Endothelial cell of umbilical vein (primary cell): Measurements from ENCODE around the gene EXOC6B. TPM values are rescaled to one million over a fixed set of nuclear protein-coding genes. Genes with fewer than 3 reads are reported as not detected.

Source experiments
- BruUV-seq: library from RNA; stranded (reverse); fragments of 400-500 nt; replicated peaks from 2 replicates; lab custom pipeline; 2021; lab: Mats Ljungman, UMichigan
- CTCF ChIA-PET: fragments of 300-600, 350-600 bp; sonication (Branson Sonifier 250); formaldehyde crosslinking; loops from one replicate; lab custom pipeline; 2021; ENCODE audit warnings: antibody characterized with exemption, inconsistent platforms; lab: Charles Lee
- POLR2A ChIA-PET: fragments of 300-600, 350-600 bp; sonication (Branson Sonifier 250); formaldehyde crosslinking; loops from one replicate; lab custom pipeline; 2021; ENCODE audit warnings: antibody characterized with exemption, inconsistent platforms; lab: Charles Lee
- DNase-seq: peaks from one replicate; pipeline ENCODE4 v3.0.0-alpha.2; 2011; ENCODE audit warnings: low read depth, low spot score
- FAIRE-seq: peaks from 2 replicates; lab custom pipeline; 2011; peaks lifted over from hg19 to GRCh38; lab: Jason Lieb, UNC
- H2AFZ ChIP-seq: 2 replicates; pipeline ENCODE4 v1.6.0; 2012; ENCODE audit warnings: low read depth, low read length, control low read depth, inconsistent platforms
- H3K27ac ChIP-seq: 2 replicates; pipeline ENCODE4 v1.5.1; 2011; ENCODE audit warnings: low read depth, mild to moderate bottlenecking, control low read depth, low read length, moderate library complexity; ENCODE audit not compliant: insufficient read depth
- H3K27me3 ChIP-seq, 2 experiments: 2 replicates each; pipeline versions ENCODE4 v1.6.0 to v1.6.1; 2011; ENCODE audit warnings: low read length in 2 of 2, mixed read lengths in 1 of 2; ENCODE audit not compliant: control insufficient read depth in 2 of 2, insufficient read depth in 2 of 2
- H3K36me3 ChIP-seq, 2 experiments: 2 replicates in 1 of 2; 3 replicates in 1 of 2; pipeline ENCODE4 v1.5.1; 2011; ENCODE audit warnings: low read length in 2 of 2, mild to moderate bottlenecking in 1 of 2, moderate library complexity in 1 of 2; ENCODE audit not compliant: control insufficient read depth in 2 of 2, insufficient read depth in 2 of 2; ENCODE audit errors: extremely low read depth in 1 of 2
- H3K4me1 ChIP-seq: 3 replicates; pipeline ENCODE4 v1.5.1; 2011; ENCODE audit warnings: mild to moderate bottlenecking, low read length; ENCODE audit not compliant: control insufficient read depth, insufficient read depth; ENCODE audit errors: extremely low read depth
- H3K4me2 ChIP-seq: 2 replicates; pipeline ENCODE4 v1.6.1; 2011; ENCODE audit warnings: low read length, control low read depth, mixed read lengths; ENCODE audit not compliant: insufficient read depth
- H3K4me3 ChIP-seq, 3 experiments: fragments of 200-600 bp in 1 of 3; sonication (generic), shearing (Covaris generic) in 1 of 3; replicated peaks in 1 of 3; 2 replicates each; pipeline ENCODE4 v1.5.1; 2011 to 2016; ENCODE audit warnings: control low read depth in 3 of 3, low read length in 3 of 3, mild to moderate bottlenecking in 2 of 3, inconsistent platforms in 1 of 3, low read depth in 1 of 3, moderate library complexity in 1 of 3; ENCODE audit not compliant: insufficient read depth in 1 of 3
- H3K79me2 ChIP-seq: 2 replicates; pipeline ENCODE4 v1.6.0; 2012; ENCODE audit warnings: low read length, inconsistent platforms; ENCODE audit not compliant: control insufficient read depth, insufficient read depth
- H3K9ac ChIP-seq: replicated peaks from 2 replicates; pipeline ENCODE3; 2011; ENCODE audit warnings: low read length, control low read depth; ENCODE audit not compliant: insufficient read depth; ENCODE audit errors: extremely low read depth
- H3K9me1 ChIP-seq: replicated peaks from 3 replicates; pipeline ENCODE4 v1.6.0; 2011; ENCODE audit warnings: mild to moderate bottlenecking, low read length; ENCODE audit not compliant: control insufficient read depth, insufficient read depth; ENCODE audit errors: extremely low read depth
- H3K9me3 ChIP-seq: replicated peaks from 2 replicates; pipeline ENCODE4 v1.5.1; 2012; ENCODE audit warnings: low read length, inconsistent platforms; ENCODE audit not compliant: control insufficient read depth, insufficient read depth
- H4K20me1 ChIP-seq: replicated peaks from 2 replicates; pipeline ENCODE3; 2011; ENCODE audit warnings: mild to moderate bottlenecking, low read length; ENCODE audit not compliant: control insufficient read depth, insufficient read depth; ENCODE audit errors: extremely low read depth
- CTCF ChIP-seq, 2 donors: IDR thresholded peaks; 1 replicate in 1 of 2; 2 replicates in 1 of 2; pipeline ENCODE4 v1.5.1; 2011; ENCODE audit warnings: low read length in 2 of 2, mild to moderate bottlenecking in 2 of 2, moderate library complexity in 2 of 2, control low read depth in 1 of 2, inconsistent platforms in 1 of 2, low read depth in 1 of 2; ENCODE audit not compliant: insufficient read depth in 1 of 2; ENCODE audit errors: extremely low read depth in 1 of 2
- EZH2 ChIP-seq: IDR thresholded peaks from 2 replicates; pipeline ENCODE4 v1.6.1; 2012; ENCODE audit warnings: borderline replicate concordance, low read depth, mild to moderate bottlenecking, moderate library complexity, low read length, inconsistent platforms; ENCODE audit not compliant: severe bottlenecking
- FOS ChIP-seq: IDR thresholded peaks from 2 replicates; pipeline ENCODE4 v1.6.1; 2011; ENCODE audit warnings: mild to moderate bottlenecking, low read length, moderate library complexity, borderline replicate concordance; ENCODE audit not compliant: insufficient read depth
- GATA2 ChIP-seq: IDR thresholded peaks from 2 replicates; pipeline ENCODE4 v1.7.0; 2011; ENCODE audit warnings: low read depth, mild to moderate bottlenecking, moderate library complexity, mixed read lengths, low read length; ENCODE audit not compliant: insufficient read length, insufficient read depth
- JUN ChIP-seq: IDR thresholded peaks from 2 replicates; pipeline ENCODE4 v1.6.1; 2011; ENCODE audit warnings: borderline replicate concordance, low read depth; ENCODE audit not compliant: insufficient read length, insufficient read depth
- MAX ChIP-seq: IDR thresholded peaks from 2 replicates; pipeline ENCODE4 v1.6.1; 2011; ENCODE audit not compliant: insufficient read depth, insufficient read length
- MYC ChIP-seq: IDR thresholded peaks from one replicate; pipeline ENCODE4 v1.6.1; 2011; ENCODE audit warnings: mild to moderate bottlenecking, low read depth, low read length
- POLR2A ChIP-seq: IDR thresholded peaks from 2 replicates; pipeline ENCODE4 v1.6.1; 2012; ENCODE audit warnings: low read depth, mild to moderate bottlenecking, control low read depth, low read length
- POLR2AphosphoS5 ChIP-seq: IDR thresholded peaks from 2 replicates; pipeline ENCODE4 v1.6.1; 2012; ENCODE audit warnings: low read depth, mild to moderate bottlenecking, control low read depth, low read length, moderate library complexity; ENCODE audit not compliant: insufficient read depth
- dilution Hi-C: fragments of 300-500 bp; cut with MboI; formaldehyde crosslinking; loops from one replicate; pipeline ENCODE4 v1.15.0; 2019; ENCODE audit warnings: low sequenced_read_pairs; ENCODE audit not compliant: extremely low pct_ligation_motif_present
- intact Hi-C: fragments of 100-400 bp; cut with micrococcal nuclease; formaldehyde crosslinking; loops from one replicate; pipeline ENCODE4 v1.10.0; 2022
- polyA plus RNA-seq, 4 experiments: library from polyadenylated mRNA; depleted of rRNA in 3 of 4; stranded (reverse) in 3 of 4; unstranded in 1 of 4; fragments of >200 nt; gene quantifications; 2 replicates each; pipeline versions ENCODE4 v1.2.1 to v1.2.3, GENCODE V29; 2011 to 2012; ENCODE audit warnings: missing spikeins in 1 of 4
- total RNA-seq: library from RNA; stranded (reverse); gene quantifications from 2 replicates; pipeline ENCODE4 v1.2.3, GENCODE V29; 2021

The EXOC6B gene
- total and polyA plus RNA-seq, 2 donors (not counting 3 experiments of a cell fraction or from before 2014, with no cell fraction given), result 10.8 to 34.8 TPM

GRCh38 chr2:72131371-72131891 lies 694.4 kb downstream of the EXOC6B start:
- no peak overlapping the region for H3K4me3 ChIP-seq
- H3K9me3 ChIP-seq, result no peaks in the 10 kb centered on the region
- H3K27ac ChIP-seq, result no peak overlapping the region
- FAIRE-seq (no peak), DNase-seq (no peak)
- H3K79me2 ChIP-seq, result no peaks in the 10 kb centered on the region
- no peaks in the 10 kb centered on the region for H4K20me1 ChIP-seq
- BruUV-seq, result no TSS peak
- H3K9me1 ChIP-seq, result no peaks in the 10 kb centered on the region
- no peak overlapping the region for H2AFZ ChIP-seq
- no peak overlapping the region for H3K4me2 ChIP-seq
- POLR2A ChIA-PET, result no interaction called here
- no peaks in the 10 kb centered on the region for H3K4me1 ChIP-seq
- TF ChIP-seq MAX (no peak), POLR2AphosphoS5 (no peak), FOS (no peak), GATA2 (no peak), MYC (no peak)
- H3K36me3 ChIP-seq, result no peaks in the 10 kb centered on the region
- no peak overlapping the region for H3K9ac ChIP-seq
- dilution Hi-C loops, result no loop called here
- intact Hi-C loops, result no loop called here
- no peaks in the 10 kb centered on the region for H3K27me3 ChIP-seq
- CTCF ChIA-PET, result interaction anchor here (0.6 kb wide), 1 partner anchor 32 kb away, joined by 3 read pairs; no protein-coding TSS in a partner anchor

- Histone ChIP-seq H2AFZ (no peak overlapping the region), H3K4me2 (no peak overlapping the region), H4K20me1 (no peaks in the 10 kb centered on the region), H3K27ac (no peak overlapping the region), H3K27me3 (no peaks in the 10 kb centered on the region), H3K9me3 (no peaks in the 10 kb centered on the region), H3K4me3 (no peak overlapping the region), H3K9ac (no peak overlapping the region), H3K4me1 (no peaks in the 10 kb centered on the region), H3K9me1 (no peaks in the 10 kb centered on the region), H3K79me2 (no peaks in the 10 kb centered on the region), H3K36me3 (no peaks in the 10 kb centered on the region)
- TF ChIP-seq EZH2 (no peak), POLR2A (no peak), POLR2AphosphoS5 (no peak), MAX (no peak), JUN (no peak), GATA2 (no peak), MYC (no peak), FOS (no peak), CTCF (IDR thresholded peaks at IDR 0.05; ENCODE audit: extremely low read depth in 1 of 2, insufficient read depth in 1 of 2, low read depth in 1 of 2, low read length in 2 of 2) (no peak)
- DNase-seq, result no peak
- no TSS peak for BruUV-seq
- CTCF ChIA-PET, result interaction anchor here (0.6 to 1.6 kb wide), 4 partner anchors 8 to 207 kb away, joined by 3 to 6 read pairs (median 4); no protein-coding TSS in a partner anchor
- POLR2A ChIA-PET, result no interaction called here
- dilution Hi-C loops (no loop called here), intact Hi-C loops (no loop called here)
- FAIRE-seq, result no peak
Measured at GRCh38 chr2:72130659-72131360, 695.0 kb downstream of the EXOC6B start.
